ENCODE results near the gene ZSWIM8.

GRCh38 chr10:73817826-73818225 is 32.4 kb downstream of the ZSWIM8 start:
- no peak for TF ChIP-seq POLR2AphosphoS5 (IDR thresholded peaks at IDR 0.05; ENCODE audit: low read depth, low read length)
- no peak for TF ChIP-seq POLR2A (IDR thresholded peaks at IDR 0.05; ENCODE audit: low read depth, low read length)

All from GM12892 (cell line).